ENCODE measurements around the gene DHRS1. TPM values are rescaled to one million over a fixed set of nuclear protein-coding genes. Genes with fewer than 3 reads are reported as not detected.

The DHRS1 gene
- total RNA-seq, 2 donors from 2014 or later: 28.5 to 29.0 TPM

GRCh38 chr14:24259282-24260025, 40.1 kb downstream of the DHRS1 start:
- Mint-ChIP-seq H3K4me3 (no peak overlapping the region), H3K36me3 (ENCODE audit: insufficient read depth in 2 of 2) (no peaks in the 10 kb centered on the region), H3K27me3 (ENCODE audit: low read depth) (no peaks in the 10 kb centered on the region), H3K27ac (no peak overlapping the region), H3K4me1 (ENCODE audit: low read depth) (no peaks in the 10 kb centered on the region), H3K9me3 (no peaks in the 10 kb centered on the region)
- DNase-seq (no peak), ATAC-seq (replicated peaks in 1 of 2) (no peak)

GRCh38 chr14:24258548-24259265, 40.9 kb downstream of the DHRS1 start:
- Mint-ChIP-seq H3K27ac (no peak overlapping the region), H3K4me1 (ENCODE audit: low read depth) (no peaks in the 10 kb centered on the region), H3K9me3 (no peaks in the 10 kb centered on the region), H3K36me3 (ENCODE audit: insufficient read depth in 2 of 2) (no peaks in the 10 kb centered on the region), H3K4me3 (no peak overlapping the region), H3K27me3 (ENCODE audit: low read depth) (no peaks in the 10 kb centered on the region)
- ATAC-seq (replicated peaks in 1 of 2) (no peak), DNase-seq (no peak)

- no peak overlapping the region for H3K4me3 Mint-ChIP-seq
- no peaks in the 10 kb centered on the region for H3K9me3 Mint-ChIP-seq
- no peaks in the 10 kb centered on the region for H3K4me1 Mint-ChIP-seq (ENCODE audit: low read depth)
- DNase-seq (no peak), ATAC-seq (replicated peaks in 1 of 2) (no peak)
- H3K27ac Mint-ChIP-seq: no peak overlapping the region
- no peaks in the 10 kb centered on the region for H3K36me3 Mint-ChIP-seq (ENCODE audit: insufficient read depth in 2 of 2)
- no peaks in the 10 kb centered on the region for H3K27me3 Mint-ChIP-seq (ENCODE audit: low read depth)
Observed at GRCh38 chr14:24258119-24258518, 41.5 kb downstream of the DHRS1 start.

DNA sequence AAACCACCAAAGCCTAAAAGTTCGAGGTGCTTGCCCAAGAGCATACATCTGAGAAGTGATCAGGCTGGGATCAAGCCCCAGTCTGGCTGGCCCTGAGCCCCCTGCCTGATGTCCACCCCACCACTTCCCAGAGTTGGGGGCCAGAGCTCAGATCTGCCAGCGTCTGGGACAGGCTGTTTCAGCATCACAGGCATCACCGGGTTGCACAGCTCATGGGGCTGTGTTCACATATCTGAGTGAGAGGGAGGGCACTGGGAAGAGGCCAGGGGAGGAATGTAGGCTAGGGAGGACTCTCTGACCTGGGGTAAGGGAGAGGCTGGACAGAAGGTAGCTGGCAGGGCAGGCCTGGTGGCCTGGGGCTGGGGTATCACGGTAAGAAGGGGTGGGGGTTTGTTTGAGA, 42.6 kb downstream of the DHRS1 start:
- H3K9me3 Mint-ChIP-seq: no peaks in the 10 kb centered on the region
- no peaks in the 10 kb centered on the region for H3K4me1 Mint-ChIP-seq (ENCODE audit: low read depth)
- DNase-seq (no peak), ATAC-seq (replicated peaks in 1 of 2) (no peak)
- H3K4me3 Mint-ChIP-seq: no peak overlapping the region
- no peak overlapping the region for H3K27ac Mint-ChIP-seq
- no peaks in the 10 kb centered on the region for H3K27me3 Mint-ChIP-seq (ENCODE audit: low read depth)
- no peaks in the 10 kb centered on the region for H3K36me3 Mint-ChIP-seq (ENCODE audit: insufficient read depth in 2 of 2)

DNA sequence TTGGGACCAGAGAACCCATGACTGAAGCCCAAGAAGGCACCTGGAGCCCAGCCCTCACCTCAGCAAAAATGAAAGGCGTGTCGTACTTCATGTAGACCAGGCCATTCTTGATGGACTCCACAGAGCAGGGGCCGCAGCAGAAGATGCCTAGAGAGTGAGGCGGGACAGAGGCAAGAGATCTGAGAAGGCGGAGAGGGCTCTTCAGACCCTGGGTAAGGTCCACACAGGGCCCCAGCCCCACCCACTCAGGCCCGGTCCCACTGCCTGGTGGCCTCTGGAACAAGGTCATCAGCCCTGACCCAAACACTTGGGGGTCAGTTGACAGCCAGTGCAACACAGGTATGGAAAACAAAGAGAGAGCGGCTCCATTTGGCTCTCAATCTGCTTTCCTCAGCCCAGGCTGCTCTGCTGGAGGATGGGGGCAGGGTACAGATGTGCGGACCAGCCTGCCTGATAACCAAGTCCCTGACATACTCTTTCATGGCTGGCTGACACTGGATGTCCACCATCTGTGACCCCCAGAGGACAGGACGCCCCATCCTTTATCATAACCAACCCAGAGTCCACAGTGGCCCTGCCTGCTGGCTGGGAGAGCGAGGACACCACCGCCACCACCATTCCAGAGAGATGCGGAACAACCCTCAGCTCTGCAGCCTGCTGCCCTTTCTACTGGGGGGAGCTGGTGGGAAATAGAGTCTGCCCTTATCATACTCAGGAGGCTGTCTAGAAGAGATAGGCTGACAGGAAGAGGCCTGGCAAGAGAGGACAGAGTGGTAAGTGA, 43.5 kb downstream of the DHRS1 start:
- no peaks in the 10 kb centered on the region for H3K9me3 Mint-ChIP-seq
- no peaks in the 10 kb centered on the region for H3K36me3 Mint-ChIP-seq (ENCODE audit: insufficient read depth in 2 of 2)

DNA sequence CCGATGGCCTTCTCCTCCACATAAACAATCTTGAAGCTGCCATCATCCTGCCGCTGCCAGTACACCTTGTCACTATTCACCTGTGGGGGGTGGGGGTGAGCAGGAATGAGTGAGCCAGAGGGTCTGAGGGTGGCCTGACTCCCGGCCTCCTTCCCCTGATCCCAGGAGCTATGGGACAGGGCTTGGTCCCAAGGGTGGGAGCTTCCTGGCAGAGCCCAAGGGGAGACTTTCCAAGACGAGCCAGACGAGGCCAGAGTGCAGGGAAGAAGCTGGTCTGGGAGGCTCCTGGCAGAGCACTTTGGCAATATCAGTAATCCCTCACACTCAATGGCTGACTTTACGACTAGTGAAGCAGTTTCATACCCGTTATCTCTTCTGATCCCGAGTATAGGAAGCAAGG, 44.1 kb downstream of the DHRS1 start:
- no peak for DNase-seq
- peaks cover 6% of the 10 kb centered on the region for H3K4me1 Mint-ChIP-seq (ENCODE audit: low read depth)
- H3K9me3 Mint-ChIP-seq: no peaks in the 10 kb centered on the region
- no peak for ATAC-seq (replicated peaks in 1 of 2)
- H3K36me3 Mint-ChIP-seq (ENCODE audit: insufficient read depth in 2 of 2): no peaks in the 10 kb centered on the region
- no peak overlapping the region for H3K4me3 Mint-ChIP-seq
- no peaks in the 10 kb centered on the region for H3K27me3 Mint-ChIP-seq (ENCODE audit: low read depth)
- no peak overlapping the region for H3K27ac Mint-ChIP-seq

More for the DNA sequence above, 43.5 kb downstream of the DHRS1 start:
- Mint-ChIP-seq H3K27ac (no peak overlapping the region), H3K4me1 (ENCODE audit: low read depth) (no peaks in the 10 kb centered on the region), H3K4me3 (no peak overlapping the region), H3K27me3 (ENCODE audit: low read depth) (no peaks in the 10 kb centered on the region)
- no peak for ATAC-seq (replicated peaks in 1 of 2)
- DNase-seq: no peak

DNA sequence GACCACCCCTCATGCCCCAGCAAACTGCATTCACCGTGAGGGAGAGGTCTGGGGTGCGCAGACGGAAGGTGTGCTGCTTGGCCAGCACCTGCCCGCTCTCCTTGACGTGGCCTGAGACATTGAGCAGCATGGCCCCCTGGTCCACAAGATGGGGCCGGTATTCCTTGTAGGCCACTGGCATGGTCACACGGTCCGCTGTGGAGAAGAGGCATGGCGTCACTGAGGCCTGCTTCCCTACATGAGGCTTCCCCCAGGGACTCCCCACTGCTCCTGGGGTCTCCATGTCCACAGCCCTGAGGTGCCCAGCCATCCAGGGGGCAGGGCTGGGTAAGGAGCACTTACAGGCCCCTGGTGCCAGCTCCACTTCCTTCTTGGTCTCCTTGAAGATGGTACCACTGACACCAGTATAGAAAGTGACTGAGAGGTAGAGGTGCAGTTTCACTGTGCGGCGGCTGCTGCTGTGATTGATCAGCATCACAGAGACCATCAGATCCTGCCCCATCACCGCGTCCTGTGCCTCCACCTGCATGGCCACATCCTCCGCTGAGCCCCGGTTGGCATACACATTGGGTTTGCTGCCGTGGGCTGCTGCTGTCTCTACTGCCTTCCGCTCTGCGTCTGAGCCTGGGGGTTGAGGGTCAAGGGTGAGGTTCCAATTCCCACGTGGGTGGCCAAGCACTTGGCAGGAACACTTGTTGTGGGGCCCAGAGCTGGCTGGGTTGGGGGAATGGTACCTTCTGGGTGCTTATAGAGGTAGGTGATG, 44.8 kb downstream of the DHRS1 start:
- Mint-ChIP-seq H3K4me3 (no peak overlapping the region), H3K27ac (no peak overlapping the region), H3K27me3 (ENCODE audit: low read depth) (no peaks in the 10 kb centered on the region), H3K4me1 (ENCODE audit: low read depth) (peaks cover 12% of the 10 kb centered on the region), H3K36me3 (ENCODE audit: insufficient read depth in 2 of 2) (no peaks in the 10 kb centered on the region), H3K9me3 (no peaks in the 10 kb centered on the region)
- no peak for ATAC-seq (replicated peaks in 1 of 2)
- no peak for DNase-seq

- no peaks in the 10 kb centered on the region for H3K36me3 Mint-ChIP-seq (ENCODE audit: insufficient read depth in 2 of 2)
- H3K27ac Mint-ChIP-seq: no peak overlapping the region
Observed at GRCh38 chr14:24253936-24254335, 45.6 kb downstream of the DHRS1 start.

DNA sequence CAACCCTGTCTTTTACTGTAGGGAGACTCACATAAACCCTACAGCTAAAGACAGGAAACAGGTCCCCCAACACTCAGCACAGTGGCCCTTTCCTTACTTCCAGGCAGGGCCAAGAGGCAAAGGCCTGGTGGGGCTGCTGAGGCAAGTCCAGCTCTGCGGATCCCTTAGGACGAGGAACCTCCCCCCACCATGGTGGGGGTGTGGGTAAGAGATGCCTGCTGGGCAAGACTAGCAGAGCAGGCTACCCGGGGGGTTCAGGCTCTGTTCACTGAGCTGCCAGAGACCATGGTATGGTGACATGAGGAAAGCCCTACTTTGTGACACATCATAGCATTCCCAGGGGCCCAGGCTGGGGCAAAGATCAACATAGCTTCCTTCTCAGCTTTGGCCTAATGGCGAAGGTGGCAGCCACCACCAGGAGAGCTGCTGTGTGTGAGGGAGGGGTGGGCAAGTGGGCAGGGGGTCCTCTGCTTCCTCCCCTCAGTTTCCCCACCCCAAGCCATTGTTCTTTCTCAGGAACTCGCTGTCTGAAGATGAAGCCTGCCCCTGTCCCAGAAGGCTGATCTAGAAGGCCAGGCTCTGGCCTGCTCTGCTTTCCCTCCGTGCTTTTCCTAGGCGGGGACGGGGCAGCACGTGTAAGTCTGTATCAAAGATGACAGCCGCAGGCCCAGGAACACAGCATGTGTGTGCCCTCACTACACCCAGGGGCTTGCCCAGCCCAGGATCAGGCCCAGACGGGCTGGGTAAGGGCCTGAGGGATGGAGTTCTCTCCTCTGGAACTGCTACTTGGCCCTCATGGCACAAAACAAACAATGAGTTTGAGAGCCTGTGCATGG, 47.1 kb downstream of the DHRS1 start:
- H3K4me1 Mint-ChIP-seq (ENCODE audit: low read depth): peaks cover 35% of the 10 kb centered on the region
- ATAC-seq (replicated peaks in 1 of 2) (no peak), DNase-seq (no peak)
- no peak overlapping the region for H3K4me3 Mint-ChIP-seq
- no peaks in the 10 kb centered on the region for H3K36me3 Mint-ChIP-seq (ENCODE audit: insufficient read depth in 2 of 2)
- no peak overlapping the region for H3K27ac Mint-ChIP-seq
- H3K9me3 Mint-ChIP-seq: no peaks in the 10 kb centered on the region
- no peaks in the 10 kb centered on the region for H3K27me3 Mint-ChIP-seq (ENCODE audit: low read depth)

More at GRCh38 chr14:24253936-24254335, 45.6 kb downstream of the DHRS1 start:
- DNase-seq (no peak), ATAC-seq (replicated peaks in 1 of 2) (no peak)
- Mint-ChIP-seq H3K4me1 (ENCODE audit: low read depth) (peaks cover 21% of the 10 kb centered on the region), H3K4me3 (no peak overlapping the region), H3K27me3 (ENCODE audit: low read depth) (no peaks in the 10 kb centered on the region), H3K9me3 (no peaks in the 10 kb centered on the region)

DNA sequence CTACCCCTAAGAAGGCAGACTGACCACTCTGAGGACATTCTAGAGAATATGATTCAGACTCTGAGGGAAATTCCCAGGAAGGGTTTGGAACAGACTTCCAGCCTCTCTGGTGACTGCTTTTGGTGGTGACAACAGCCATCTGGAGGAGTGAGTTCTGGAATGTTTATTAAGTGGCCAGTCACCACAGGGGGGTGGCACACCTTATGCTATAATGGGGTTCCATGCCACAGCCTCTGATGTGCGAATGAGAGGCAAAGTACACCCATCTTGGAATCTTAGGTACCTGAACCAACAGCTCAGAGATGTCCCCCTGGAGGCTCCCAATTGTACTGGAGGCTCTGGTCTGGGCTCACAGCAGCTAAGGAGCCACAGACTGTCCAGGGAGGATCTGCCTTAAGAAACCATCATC, 47.7 kb downstream of the DHRS1 start:
- H3K27ac Mint-ChIP-seq: no peak overlapping the region
- no peak for ATAC-seq (replicated peaks in 1 of 2)
- H3K4me3 Mint-ChIP-seq: no peak overlapping the region
- H3K27me3 Mint-ChIP-seq (ENCODE audit: low read depth): no peaks in the 10 kb centered on the region
- DNase-seq: no peak
- H3K4me1 Mint-ChIP-seq (ENCODE audit: low read depth): peaks cover 41% of the 10 kb centered on the region
- no peaks in the 10 kb centered on the region for H3K36me3 Mint-ChIP-seq (ENCODE audit: insufficient read depth in 2 of 2)
- H3K9me3 Mint-ChIP-seq: no peaks in the 10 kb centered on the region

GRCh38 chr14:24250354-24250753, 49.2 kb downstream of the DHRS1 start:
- no peaks in the 10 kb centered on the region for H3K36me3 Mint-ChIP-seq (ENCODE audit: insufficient read depth in 2 of 2)
- H3K27me3 Mint-ChIP-seq (ENCODE audit: low read depth): no peaks in the 10 kb centered on the region
- no peak overlapping the region for H3K27ac Mint-ChIP-seq
- peak overlapping the region in 1 of 2 donors; percentile 7 for H3K4me3 Mint-ChIP-seq
- DNase-seq (no peak), ATAC-seq (replicated peaks in 1 of 2) (no peak)
- H3K9me3 Mint-ChIP-seq: no peaks in the 10 kb centered on the region
- H3K4me1 Mint-ChIP-seq (ENCODE audit: low read depth): peaks cover 44% of the 10 kb centered on the region

Measured in activated T-cell treated with anti-CD3 and anti-CD28 coated beads, Interleukin-2, amount 50 U/mL, for 72 hours (primary cell).